Measurements from ENCODE around the gene PCDHGA8.
A peak's percentile ranks its signal among the peaks of the same experiment; 100 is the strongest.

PCDHGA8 gene

GRCh38 chr5:141360685-141361084, 31.7 kb upstream of the PCDHGA8 start:
- Histone ChIP-seq H3K4me2 (ENCODE audit: low read length) (peak overlapping the region; percentile 81), H3K4me1 (ENCODE audit: control insufficient read depth, low read length) (peaks cover 25% of the 10 kb centered on the region)
- no peak for TF ChIP-seq EZH2phosphoT487 (IDR thresholded peaks at IDR 0.05; ENCODE audit: borderline replicate concordance, low read length)
- TF ChIP-seq CTCF (IDR thresholded peaks at IDR 0.05; ENCODE audit: low read depth, low read length, poor library complexity, severe bottlenecking): no peak

GRCh38 chr5:141362719-141363118, 29.7 kb upstream of the PCDHGA8 start:
- peak overlapping the region; percentile 58 for H3K4me2 ChIP-seq (ENCODE audit: low read length)
- peaks cover 48% of the 10 kb centered on the region for H3K9me3 ChIP-seq (ENCODE audit: control insufficient read depth, insufficient read depth, low read length)
- TF ChIP-seq CTCF (IDR thresholded peaks at IDR 0.05; ENCODE audit: low read depth, low read length, poor library complexity, severe bottlenecking): no peak
- TF ChIP-seq EZH2phosphoT487 (IDR thresholded peaks at IDR 0.05; ENCODE audit: borderline replicate concordance, low read length): no peak
- no peaks in the 10 kb centered on the region for H3K9me2 ChIP-seq (replicated peaks; ENCODE audit: control insufficient read depth, low read length)
- H3K4me3 ChIP-seq (ENCODE audit: low read length): peak overlapping the region; percentile 61
- H3K79me2 ChIP-seq (ENCODE audit: control insufficient read depth, low read length): peaks cover 45% of the 10 kb centered on the region
- H3K36me3 ChIP-seq (ENCODE audit: control insufficient read depth, low read length): peaks cover 54% of the 10 kb centered on the region
- H3F3A ChIP-seq (ENCODE audit: control insufficient read depth, insufficient read depth): peaks cover 7% of the 10 kb centered on the region; the same call in 1 of the 2 replicates
- H3K4me1 ChIP-seq (ENCODE audit: control insufficient read depth, low read length): peaks cover 25% of the 10 kb centered on the region
- H4K20me1 ChIP-seq (ENCODE audit: control insufficient read depth, insufficient read depth, low read depth, low read length): no peaks in the 10 kb centered on the region
- H3K27ac ChIP-seq (ENCODE audit: low read depth, low read length): peak overlapping the region; percentile 61
- H3K27me3 ChIP-seq (ENCODE audit: control insufficient read depth, low read length): no peaks in the 10 kb centered on the region

More at GRCh38 chr5:141360685-141361084, 31.7 kb upstream of the PCDHGA8 start:
- Histone ChIP-seq H3K9me2 (replicated peaks; ENCODE audit: control insufficient read depth, low read length) (no peaks in the 10 kb centered on the region), H3K9me3 (ENCODE audit: control insufficient read depth, insufficient read depth, low read length) (peaks cover 39% of the 10 kb centered on the region), H3K79me2 (ENCODE audit: control insufficient read depth, low read length) (peaks cover 42% of the 10 kb centered on the region), H3K36me3 (ENCODE audit: control insufficient read depth, low read length) (peaks cover 45% of the 10 kb centered on the region), H4K20me1 (ENCODE audit: control insufficient read depth, insufficient read depth, low read depth, low read length) (no peaks in the 10 kb centered on the region), H3K27ac (ENCODE audit: low read depth, low read length) (peak overlapping the region; percentile 26), H3K27me3 (ENCODE audit: control insufficient read depth, low read length) (no peaks in the 10 kb centered on the region), H3F3A (ENCODE audit: control insufficient read depth, insufficient read depth) (peaks cover 5% of the 10 kb centered on the region; the same call in 1 of the 2 replicates), H3K4me3 (ENCODE audit: low read length) (peak overlapping the region; percentile 75)

- Histone ChIP-seq H3K9me2 (replicated peaks; ENCODE audit: control insufficient read depth, low read length) (no peaks in the 10 kb centered on the region), H3K79me2 (ENCODE audit: control insufficient read depth, low read length) (peaks cover 45% of the 10 kb centered on the region), H3K4me1 (ENCODE audit: control insufficient read depth, low read length) (peaks cover 28% of the 10 kb centered on the region), H3K4me2 (ENCODE audit: low read length) (peak within 1 kb of the TSS; percentile 58), H4K20me1 (ENCODE audit: control insufficient read depth, insufficient read depth, low read depth, low read length) (no peaks in the 10 kb centered on the region), H3K27me3 (ENCODE audit: control insufficient read depth, low read length) (no peaks in the 10 kb centered on the region), H3F3A (ENCODE audit: control insufficient read depth, insufficient read depth) (peaks cover 8% of the 10 kb centered on the region; the same call in 1 of the 2 replicates), H3K9me3 (ENCODE audit: control insufficient read depth, insufficient read depth, low read length) (peaks cover 48% of the 10 kb centered on the region), H3K36me3 (ENCODE audit: control insufficient read depth, low read length) (peaks cover 54% of the 10 kb centered on the region), H3K27ac (ENCODE audit: low read depth, low read length) (peak within 1 kb of the TSS; percentile 61), H3K4me3 (ENCODE audit: low read length) (peak within 1 kb of the TSS; percentile 61)
- TF ChIP-seq EZH2phosphoT487 (IDR thresholded peaks at IDR 0.05; ENCODE audit: borderline replicate concordance, low read length): no peak
- no peak for TF ChIP-seq CTCF (IDR thresholded peaks at IDR 0.05; ENCODE audit: low read depth, low read length, poor library complexity, severe bottlenecking)
These were observed 28.3 kb upstream of the PCDHGA8 start, which contains the start of gene PCDHGA5 for GRCh38 chr5:141363952-141364660. PCDHGA5 (plus strand) TSS chr5:141364162; CDS start chr5:141364331, 169 bp downstream.

Measured in DOHH2 (cell line).